ENCODE measurements around the gene GOLGA6L10. TPM values are rescaled to one million over a fixed set of nuclear protein-coding genes. Genes with fewer than 3 reads are reported as not detected.
"Not testable (repeated sequence)": the region's sequence is repeated elsewhere in the genome, so short reads cannot be mapped to it uniquely, and the experiment has no call there.

Gene GOLGA6L10, protein sequence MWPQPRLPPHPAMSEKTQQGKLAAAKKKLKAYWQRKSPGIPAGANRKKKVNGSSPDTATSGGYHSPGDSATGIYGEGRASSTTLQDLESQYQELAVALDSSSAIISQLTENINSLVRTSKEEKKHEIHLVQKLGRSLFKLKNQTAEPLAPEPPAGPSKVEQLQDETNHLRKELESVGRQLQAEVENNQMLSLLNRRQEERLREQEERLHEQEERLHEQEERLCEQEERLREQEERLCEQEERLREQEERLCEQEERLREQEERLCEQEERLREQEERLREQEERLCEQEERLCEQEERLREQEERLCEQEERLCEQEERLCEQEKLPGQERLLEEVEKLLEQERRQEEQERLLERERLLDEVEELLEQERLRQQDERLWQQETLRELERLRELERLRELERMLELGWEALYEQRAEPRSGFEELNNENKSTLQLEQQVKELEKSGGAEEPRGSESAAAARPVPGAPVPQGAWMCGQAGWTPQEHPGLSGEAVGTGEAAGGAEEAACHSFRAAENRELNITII
- 0.59 and 0.85 TPM in 2 replicates for total RNA-seq (2014; rRNA removed; shearing (Covaris generic))

DNA sequence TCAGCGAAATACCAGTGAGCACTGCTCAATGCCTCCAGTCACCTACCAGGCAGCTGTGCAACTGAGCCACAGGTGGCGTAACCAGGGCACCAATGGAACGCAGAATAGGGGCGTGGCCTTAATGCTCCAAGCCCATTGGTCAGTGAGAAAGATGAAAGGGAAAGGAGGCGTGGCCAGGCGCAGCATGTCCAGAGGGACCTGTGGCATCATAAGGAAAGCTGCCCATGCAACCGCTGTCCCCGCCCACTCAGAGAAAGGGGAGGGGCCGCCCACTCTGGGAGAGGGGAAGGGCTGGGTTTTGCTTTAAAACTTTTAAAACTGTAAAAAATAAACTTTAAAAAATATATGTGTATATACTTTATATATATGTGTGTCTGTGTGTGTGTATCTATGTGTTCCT lies at the start of gene GOLGA6L10:
GOLGA6L10 (minus strand) TSS at position 101 of the 400 bp plus-strand sequence; CDS start at position 1, 100 bp downstream.
- H3K4me3 ChIP-seq (ENCODE audit: insufficient read depth, low read depth, low read length); H3K36me3 ChIP-seq (replicated peaks; ENCODE audit: control insufficient read depth, insufficient read depth, low read length); H3K27me3 ChIP-seq (ENCODE audit: control insufficient read depth, insufficient read depth, low read length); DNase-seq: not testable (repeated sequence)

DNA sequence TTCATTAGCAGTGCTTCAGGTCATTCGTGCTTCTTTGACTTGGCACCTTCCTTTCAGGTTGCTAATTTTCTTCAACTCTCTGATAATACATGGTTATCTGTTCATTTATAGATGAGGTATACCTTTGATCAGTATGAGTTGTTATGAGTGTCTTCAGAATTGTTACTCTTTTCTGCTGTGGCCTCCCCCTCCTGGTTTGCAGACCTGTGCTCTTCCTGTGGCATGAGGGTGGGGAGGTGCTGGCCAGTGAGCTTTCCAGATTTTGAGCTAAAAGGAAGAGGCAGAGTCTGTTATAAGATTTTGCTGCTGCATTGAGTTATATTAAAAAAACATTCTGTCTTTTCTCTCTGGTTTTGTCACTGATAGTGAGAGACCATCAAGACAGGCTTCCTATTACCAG lies 49.5 kb upstream of the GOLGA6L10 start:
- DNase-seq: no peak
- no peaks in the 10 kb centered on the region for H3K36me3 ChIP-seq (replicated peaks; ENCODE audit: control insufficient read depth, insufficient read depth, low read length)
- no peaks in the 10 kb centered on the region for H3K27me3 ChIP-seq (ENCODE audit: control insufficient read depth, insufficient read depth, low read length)
- no peak overlapping the region for H3K4me3 ChIP-seq (ENCODE audit: insufficient read depth, low read depth, low read length)

DNA sequence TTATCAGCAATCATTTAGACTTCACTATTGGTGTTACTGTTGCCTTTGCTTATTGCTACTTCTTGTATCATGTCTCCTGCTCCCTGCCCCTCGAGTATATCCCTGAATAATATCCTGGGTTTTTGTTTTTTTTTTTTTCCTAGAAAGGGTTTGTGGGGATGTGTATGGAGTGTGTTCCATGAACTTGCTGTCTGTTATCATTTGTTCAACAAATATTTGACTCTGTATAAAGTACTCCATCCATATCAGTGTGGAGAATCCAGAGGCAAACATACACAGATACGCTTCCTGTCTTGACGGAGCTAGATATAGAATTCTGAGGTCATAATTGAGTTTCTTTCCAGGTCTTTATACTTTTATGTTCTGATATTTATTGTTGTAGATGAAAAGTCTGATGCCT lies 48.5 kb upstream of the GOLGA6L10 start:
- no peak overlapping the region for H3K4me3 ChIP-seq (ENCODE audit: insufficient read depth, low read depth, low read length)
- H3K36me3 ChIP-seq (replicated peaks; ENCODE audit: control insufficient read depth, insufficient read depth, low read length): no peaks in the 10 kb centered on the region
- DNase-seq: no peak

DNA sequence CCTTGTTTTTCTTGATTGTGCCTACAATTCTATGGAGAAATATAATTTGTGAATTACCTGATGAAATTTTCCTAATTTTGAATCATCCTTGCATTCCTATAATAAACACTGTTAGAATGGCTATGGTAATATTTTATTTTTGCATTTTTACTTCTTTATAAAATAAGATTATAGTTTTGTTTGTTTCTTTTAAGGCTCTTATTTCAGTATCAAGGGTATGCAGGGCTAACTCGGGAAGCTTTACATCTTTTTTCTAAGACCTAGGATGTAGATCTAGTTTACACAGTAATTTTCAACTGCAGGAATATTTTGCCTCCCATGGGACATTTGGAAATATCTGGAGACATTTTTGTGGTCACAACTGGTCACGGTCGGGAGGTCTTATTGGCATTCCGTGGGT lies 46.5 kb upstream of the GOLGA6L10 start:
- H3K4me3 ChIP-seq (ENCODE audit: insufficient read depth, low read depth, low read length); DNase-seq; H3K36me3 ChIP-seq (replicated peaks; ENCODE audit: control insufficient read depth, insufficient read depth, low read length); H3K27me3 ChIP-seq (ENCODE audit: control insufficient read depth, insufficient read depth, low read length): not testable (repeated sequence)

More for the DNA sequence above, 48.5 kb upstream of the GOLGA6L10 start:
- H3K27me3 ChIP-seq (ENCODE audit: control insufficient read depth, insufficient read depth, low read length): no peaks in the 10 kb centered on the region

DNA sequence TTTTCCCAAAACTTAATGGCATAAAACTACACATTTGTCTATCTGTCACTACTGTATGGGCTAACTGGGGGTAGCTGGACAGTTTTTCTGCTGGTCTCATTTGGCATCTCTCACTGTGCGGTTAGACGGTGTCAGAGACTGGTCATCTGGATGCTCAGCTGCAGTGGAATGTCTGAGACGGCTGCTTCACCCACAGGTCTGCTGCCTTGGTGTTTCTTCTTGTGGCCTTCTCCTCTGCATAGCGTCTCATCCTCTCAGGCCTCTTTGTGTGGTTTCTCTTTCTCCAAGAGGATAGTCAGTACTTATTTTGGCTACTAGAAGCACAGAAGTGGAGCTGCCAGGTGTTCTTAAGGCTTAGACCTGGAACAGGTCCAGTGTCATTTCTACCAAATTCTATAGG lies 44.4 kb upstream of the GOLGA6L10 start:
- DNase-seq: no peak
- Histone ChIP-seq H3K4me3 (ENCODE audit: insufficient read depth, low read depth, low read length) (no peak overlapping the region), H3K36me3 (replicated peaks; ENCODE audit: control insufficient read depth, insufficient read depth, low read length) (no peaks in the 10 kb centered on the region), H3K27me3 (ENCODE audit: control insufficient read depth, insufficient read depth, low read length) (no peaks in the 10 kb centered on the region)

DNA sequence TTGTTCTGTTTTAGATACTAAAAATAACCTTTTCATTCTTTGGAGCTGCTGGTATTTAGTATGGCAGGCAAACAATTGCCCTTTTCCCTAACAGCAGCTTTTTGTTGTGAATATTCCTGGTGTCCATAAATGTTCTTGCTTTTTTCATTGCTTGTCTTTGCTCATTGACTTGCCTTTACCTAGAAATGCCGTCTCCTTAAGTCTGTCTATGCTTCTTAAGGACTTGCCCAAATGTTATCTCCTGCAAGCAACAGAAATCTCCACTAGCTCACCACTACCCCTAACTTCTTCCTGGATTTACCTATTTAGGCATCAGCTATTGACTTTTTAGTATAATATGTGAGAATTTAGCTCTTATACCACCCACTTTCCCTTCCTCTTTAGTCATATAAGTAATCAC lies 42.8 kb upstream of the GOLGA6L10 start:
- not testable (repeated sequence) for H3K4me3 ChIP-seq (ENCODE audit: insufficient read depth, low read depth, low read length)

DNA sequence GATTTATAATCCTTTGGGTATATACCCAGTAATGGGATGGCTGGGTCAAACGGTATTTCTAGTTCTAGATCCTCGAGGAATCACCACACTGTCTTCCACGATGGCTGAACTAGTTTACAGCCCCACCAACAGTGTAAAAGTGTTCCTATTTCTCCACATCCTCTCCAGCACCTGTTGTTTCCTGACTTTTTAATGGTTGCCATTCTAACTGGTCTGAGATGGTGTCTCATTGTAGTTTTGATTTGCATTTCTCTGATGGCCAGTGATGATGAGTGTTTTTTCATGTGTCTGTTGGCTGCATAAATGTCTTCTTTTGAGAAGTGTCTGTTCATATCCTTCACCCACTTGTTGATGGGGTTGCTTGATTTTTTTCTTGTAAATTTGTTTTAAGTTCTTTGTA lies 40.9 kb upstream of the GOLGA6L10 start:
- not testable (repeated sequence) for DNase-seq; H3K36me3 ChIP-seq (replicated peaks; ENCODE audit: control insufficient read depth, insufficient read depth, low read length); H3K27me3 ChIP-seq (ENCODE audit: control insufficient read depth, insufficient read depth, low read length); H3K4me3 ChIP-seq (ENCODE audit: insufficient read depth, low read depth, low read length)

More for the DNA sequence above, 42.8 kb upstream of the GOLGA6L10 start:
- not testable (repeated sequence) for H3K36me3 ChIP-seq (replicated peaks; ENCODE audit: control insufficient read depth, insufficient read depth, low read length); DNase-seq; H3K27me3 ChIP-seq (ENCODE audit: control insufficient read depth, insufficient read depth, low read length)

DNA sequence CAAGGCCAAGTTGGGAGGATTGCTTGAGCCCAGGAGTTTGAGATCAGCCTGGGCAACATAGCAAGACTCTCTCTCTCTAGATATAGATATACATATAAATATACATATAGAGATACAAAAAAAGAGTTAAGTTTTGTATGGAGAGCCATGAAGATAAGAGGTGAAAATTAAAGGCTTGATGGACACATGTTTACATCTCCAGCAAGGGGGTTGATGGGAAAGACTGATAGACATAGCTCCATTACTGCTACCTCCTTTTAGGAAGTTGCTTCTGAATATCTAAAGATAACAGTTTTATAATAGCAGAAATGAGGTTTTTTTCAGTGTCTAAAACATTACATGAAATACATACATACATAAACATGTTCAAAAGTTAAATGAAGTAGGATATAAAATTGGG lies 37.9 kb upstream of the GOLGA6L10 start:
- DNase-seq; H3K27me3 ChIP-seq (ENCODE audit: control insufficient read depth, insufficient read depth, low read length); H3K36me3 ChIP-seq (replicated peaks; ENCODE audit: control insufficient read depth, insufficient read depth, low read length); H3K4me3 ChIP-seq (ENCODE audit: insufficient read depth, low read depth, low read length): not testable (repeated sequence)

DNA sequence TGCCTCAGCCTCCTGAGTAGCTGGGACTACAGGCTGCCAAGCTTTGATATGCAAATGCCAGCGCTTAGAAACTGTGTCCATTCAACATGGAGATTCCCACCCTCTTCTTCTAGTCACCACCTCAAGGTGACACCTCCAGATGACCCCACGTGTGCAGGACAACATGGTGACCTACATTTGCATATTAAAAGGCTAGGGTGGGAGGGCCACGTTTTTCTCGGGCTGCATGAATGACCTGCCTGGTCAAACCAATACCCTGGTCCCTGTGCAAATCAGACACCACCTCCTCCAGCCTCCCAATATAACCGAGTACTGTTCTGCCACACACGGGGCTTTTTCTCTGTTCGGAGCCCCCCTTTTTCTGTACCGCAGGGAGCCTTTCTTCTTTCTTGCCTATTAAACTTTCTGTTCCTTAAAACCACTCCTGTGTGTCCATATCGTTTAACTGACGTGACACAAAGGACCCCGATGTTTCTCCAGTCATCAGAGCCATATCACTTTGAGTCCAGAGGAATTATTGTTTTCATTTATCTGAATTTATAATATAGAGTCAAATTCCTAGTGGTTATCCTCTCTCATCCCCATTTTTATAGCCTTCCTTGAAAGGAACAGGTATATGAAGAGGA lies 32.2 kb upstream of the GOLGA6L10 start:
- H3K36me3 ChIP-seq (replicated peaks; ENCODE audit: control insufficient read depth, insufficient read depth, low read length); H3K27me3 ChIP-seq (ENCODE audit: control insufficient read depth, insufficient read depth, low read length); H3K4me3 ChIP-seq (ENCODE audit: insufficient read depth, low read depth, low read length); DNase-seq: not testable (repeated sequence)

DNA sequence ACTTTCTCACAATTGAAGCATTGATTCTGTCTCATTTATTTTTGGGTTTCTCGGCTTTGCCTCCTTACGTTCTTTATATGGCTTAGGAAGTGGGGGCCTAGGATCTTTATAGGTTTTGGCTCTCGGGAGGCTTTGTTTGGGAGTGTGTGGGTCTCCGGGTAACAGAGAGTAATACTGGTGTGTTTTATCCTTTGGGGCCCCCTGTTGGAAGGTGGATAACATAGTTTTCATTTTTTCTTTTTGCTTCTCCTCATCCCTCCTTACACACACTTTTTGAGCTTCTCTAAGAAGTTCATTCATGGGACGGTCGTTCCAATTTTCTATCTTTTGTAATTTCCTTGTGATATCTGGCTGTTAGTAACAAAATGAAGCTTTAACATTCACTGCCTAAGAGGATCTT lies 30.3 kb upstream of the GOLGA6L10 start:
- DNase-seq; H3K36me3 ChIP-seq (replicated peaks; ENCODE audit: control insufficient read depth, insufficient read depth, low read length); H3K27me3 ChIP-seq (ENCODE audit: control insufficient read depth, insufficient read depth, low read length); H3K4me3 ChIP-seq (ENCODE audit: insufficient read depth, low read depth, low read length): not testable (repeated sequence)

DNA sequence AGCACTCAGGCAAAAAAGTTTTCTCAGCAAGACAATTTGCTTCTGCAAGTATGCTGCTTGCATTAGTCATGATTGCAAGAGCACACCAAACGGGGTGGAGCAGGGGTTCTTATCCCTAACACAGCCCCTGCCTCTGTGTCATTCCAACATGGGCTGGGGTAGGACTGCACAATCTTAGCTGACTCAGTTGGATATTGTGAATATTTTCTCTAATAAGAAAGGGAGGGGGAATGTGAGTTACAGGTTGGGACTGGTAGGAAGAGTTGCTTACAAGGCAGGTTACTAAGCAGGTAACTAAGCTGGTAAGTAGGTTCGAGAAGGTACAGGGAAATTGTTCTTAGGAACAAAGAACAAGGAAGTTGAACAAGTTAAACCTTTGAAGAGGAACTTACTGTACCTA lies 24.4 kb upstream of the GOLGA6L10 start:
- DNase-seq; H3K36me3 ChIP-seq (replicated peaks; ENCODE audit: control insufficient read depth, insufficient read depth, low read length); H3K27me3 ChIP-seq (ENCODE audit: control insufficient read depth, insufficient read depth, low read length); H3K4me3 ChIP-seq (ENCODE audit: insufficient read depth, low read depth, low read length): not testable (repeated sequence)

DNA sequence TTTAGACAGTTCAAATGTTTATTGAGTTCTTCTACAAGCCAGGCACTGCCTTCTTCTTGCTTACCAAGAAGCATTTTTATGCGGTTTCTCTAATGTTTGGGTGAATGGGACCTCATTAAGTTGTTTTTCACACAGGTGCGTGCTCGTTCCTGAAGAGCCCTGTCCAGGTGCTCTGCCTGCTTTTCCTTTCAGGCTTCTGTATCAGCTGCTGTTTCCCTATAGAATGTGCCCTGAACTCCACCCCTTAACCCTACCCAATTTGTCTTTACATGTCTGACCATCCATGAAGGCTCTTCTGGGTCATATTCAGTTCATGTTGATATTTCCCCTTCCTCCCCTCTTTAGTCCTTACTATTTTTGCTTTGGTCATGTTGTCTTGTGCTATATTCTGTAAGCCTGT lies 22.4 kb upstream of the GOLGA6L10 start:
- H3K36me3 ChIP-seq (replicated peaks; ENCODE audit: control insufficient read depth, insufficient read depth, low read length): no peaks in the 10 kb centered on the region; the same call in 1 of the 2 replicates
- H3K4me3 ChIP-seq (ENCODE audit: insufficient read depth, low read depth, low read length): no peak overlapping the region
- no peaks in the 10 kb centered on the region for H3K27me3 ChIP-seq (ENCODE audit: control insufficient read depth, insufficient read depth, low read length)
- no peak for DNase-seq

DNA sequence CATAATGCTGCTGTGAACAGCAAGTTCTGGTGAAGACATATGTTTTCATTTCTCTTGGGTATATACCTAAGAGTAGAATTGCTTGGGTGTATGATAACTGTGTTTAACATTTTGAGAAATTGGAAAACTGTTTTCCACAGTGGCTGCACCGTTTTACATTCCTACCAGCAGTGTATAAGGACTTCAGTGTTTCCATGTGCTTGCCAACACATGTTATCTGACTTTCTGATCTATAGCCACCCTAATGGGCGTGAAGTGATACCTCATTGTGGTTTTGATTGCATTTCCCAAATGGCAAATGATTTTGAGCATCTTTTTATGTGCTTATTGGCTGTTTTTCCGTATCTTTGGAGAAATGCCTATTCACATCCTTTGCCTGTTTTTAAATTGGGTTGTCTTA lies 18.5 kb upstream of the GOLGA6L10 start:
- not testable (repeated sequence) for H3K4me3 ChIP-seq (ENCODE audit: insufficient read depth, low read depth, low read length); H3K27me3 ChIP-seq (ENCODE audit: control insufficient read depth, insufficient read depth, low read length); DNase-seq; H3K36me3 ChIP-seq (replicated peaks; ENCODE audit: control insufficient read depth, insufficient read depth, low read length)

DNA sequence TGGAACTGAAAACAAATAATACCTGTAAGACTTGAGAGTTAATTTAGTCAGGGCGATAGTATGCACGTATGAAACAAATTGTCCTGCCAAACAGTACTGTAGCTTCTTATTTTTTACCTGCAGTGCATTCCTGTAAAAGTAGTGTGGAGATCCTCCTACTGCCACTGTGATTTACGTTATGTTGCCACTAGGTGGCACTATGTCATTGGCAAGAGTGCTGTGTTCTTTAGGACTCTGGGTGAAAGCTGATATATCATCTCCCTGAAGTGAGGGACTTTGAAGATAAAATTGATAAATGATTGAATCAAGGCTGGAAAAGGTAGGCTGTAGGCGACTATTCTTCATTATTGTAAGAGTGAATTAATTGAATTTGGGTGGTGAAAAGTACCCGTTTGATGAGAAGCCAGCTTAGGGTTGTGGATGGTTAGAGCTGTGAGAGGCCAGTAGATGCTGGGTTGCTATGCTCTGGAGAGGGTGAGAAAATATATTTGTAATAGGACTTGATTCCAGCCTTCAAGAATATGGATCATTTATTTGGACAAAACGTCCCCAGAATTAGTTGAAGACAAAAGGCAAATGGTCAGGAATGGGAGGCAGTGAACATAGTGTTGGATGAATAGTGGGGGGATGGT lies 16.5 kb upstream of the GOLGA6L10 start:
- not testable (repeated sequence) for H3K4me3 ChIP-seq (ENCODE audit: insufficient read depth, low read depth, low read length); H3K36me3 ChIP-seq (replicated peaks; ENCODE audit: control insufficient read depth, insufficient read depth, low read length); DNase-seq; H3K27me3 ChIP-seq (ENCODE audit: control insufficient read depth, insufficient read depth, low read length)

DNA sequence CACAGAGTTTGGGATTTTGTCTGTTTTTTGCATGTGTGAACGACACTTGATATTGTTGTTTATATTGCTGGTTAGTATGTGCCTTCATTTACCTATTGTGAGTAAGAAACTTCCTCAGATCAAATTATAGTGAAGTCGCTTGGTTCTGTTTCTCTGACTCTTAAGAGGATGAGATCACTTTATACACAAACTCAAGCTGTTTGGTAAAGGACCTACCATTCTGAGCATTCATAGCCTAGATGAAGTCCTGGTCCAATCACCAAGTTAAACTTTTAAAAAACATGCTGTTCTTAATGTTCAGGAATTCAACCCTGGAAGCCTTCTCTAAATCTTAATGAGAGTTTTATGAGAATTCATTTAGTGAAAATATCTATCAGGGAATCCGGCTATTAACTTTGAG lies 15.3 kb upstream of the GOLGA6L10 start:
- not testable (repeated sequence) for H3K4me3 ChIP-seq (ENCODE audit: insufficient read depth, low read depth, low read length); H3K36me3 ChIP-seq (replicated peaks; ENCODE audit: control insufficient read depth, insufficient read depth, low read length); H3K27me3 ChIP-seq (ENCODE audit: control insufficient read depth, insufficient read depth, low read length); DNase-seq

Measured in H7 (cell line).